HepG2 (cell line): ENCODE data around the gene UPF3B. TPM values are rescaled to one million over a fixed set of nuclear protein-coding genes. Genes with fewer than 3 reads are reported as not detected.

Experiments used
- ATAC-seq: fragments of 200-7000 bp; cut with Tn5 transposase; 3 replicates; pipeline ENCODE4 v1.9.1; 2020; ENCODE audit warnings: mild to moderate bottlenecking, moderate library complexity
- BruUV-seq: library from RNA; stranded (reverse); fragments of 400-500 nt; replicated peaks from 2 replicates; lab custom pipeline; 2021; lab: Mats Ljungman, UMichigan
- CTCF ChIA-PET: fragments of 300-600 bp; formaldehyde crosslinking; extraction: SDS; loops from one replicate; lab custom pipeline; 2021; ENCODE audit warnings: low total read pairs, inconsistent platforms, low intra/inter-chr PET ratio; lab: Yijun Ruan, JAX
- POLR2A ChIA-PET: fragments of 350-600 bp; sonication (Branson Sonifier 250); formaldehyde crosslinking; loops from one replicate; lab custom pipeline; 2020; ENCODE audit warnings: antibody characterized with exemption, inconsistent platforms; lab: Yijun Ruan, JAX
- DNase-seq: peaks from one replicate; pipeline ENCODE4 v3.0.0-alpha.2; 2015; ENCODE audit warnings: low spot score
- FAIRE-seq: peaks from 3 replicates; lab custom pipeline; 2011; peaks lifted over from hg19 to GRCh38; lab: Jason Lieb, UNC
- H2AFZ ChIP-seq: one replicate; pipeline ENCODE4 v1.6.1; 2011; ENCODE audit warnings: low read length, inconsistent platforms
- H3K27ac ChIP-seq: fragments of 300-600 bp; 3 replicates; pipeline ENCODE4 v1.8.0; 2011; ENCODE audit warnings: mixed run types, mild to moderate bottlenecking, mixed read lengths, low read length, inconsistent platforms; ENCODE audit not compliant: insufficient read depth; ENCODE audit errors: extremely low read length
- H3K27me3 ChIP-seq, 2 experiments: fragments of 200-600 bp in 1 of 2; 2 replicates in 1 of 2; 3 replicates in 1 of 2; pipeline versions ENCODE4 v1.6.0 to v1.8.0; 2011; ENCODE audit warnings: low read length in 2 of 2, mild to moderate bottlenecking in 2 of 2, moderate library complexity in 2 of 2, inconsistent platforms in 1 of 2; ENCODE audit not compliant: insufficient read depth in 2 of 2, control insufficient read depth in 1 of 2
- H3K36me3 ChIP-seq, 2 experiments: fragments of 200-600 bp in 1 of 2; replicated peaks in 1 of 2; 2 replicates in 1 of 2; 3 replicates in 1 of 2; pipeline versions ENCODE4 v1.5.1 to v1.8.0; 2011; ENCODE audit warnings: low read length in 2 of 2, inconsistent platforms in 1 of 2; ENCODE audit not compliant: insufficient read depth in 2 of 2, control insufficient read depth in 1 of 2
- H3K4me1 ChIP-seq: 2 replicates; pipeline ENCODE4 v1.5.1; 2012; ENCODE audit warnings: low read length, inconsistent platforms; ENCODE audit not compliant: insufficient read depth
- H3K4me2 ChIP-seq: 2 replicates; pipeline ENCODE4 v1.6.0; 2011; ENCODE audit warnings: low read depth, low read length, inconsistent platforms
- H3K4me3 ChIP-seq, 3 experiments: fragments of 200-600 bp in 1 of 3; sonication (generic), shearing (Covaris generic) in 1 of 3; replicated peaks in 1 of 3; 2 replicates each; pipeline ENCODE4 v1.5.1; 2011 to 2016; ENCODE audit warnings: low read length in 3 of 3, inconsistent platforms in 2 of 3, low read depth in 2 of 3, mild to moderate bottlenecking in 2 of 3, control low read depth in 1 of 3, mixed read lengths in 1 of 3; ENCODE audit not compliant: insufficient read depth in 1 of 3
- H3K79me2 ChIP-seq: one replicate; pipeline ENCODE4 v1.6.1; 2011; ENCODE audit warnings: low read length, inconsistent platforms; ENCODE audit not compliant: insufficient read depth
- H3K9ac ChIP-seq: 2 replicates; pipeline ENCODE4 v1.6.0; 2011; ENCODE audit warnings: mild to moderate bottlenecking, low read depth, low read length, inconsistent platforms; ENCODE audit not compliant: insufficient read depth
- H3K9me3 ChIP-seq: 2 replicates; pipeline ENCODE4 v1.5.1; 2012; ENCODE audit warnings: mild to moderate bottlenecking, low read length
- H4K20me1 ChIP-seq: 2 replicates; pipeline ENCODE4 v1.6.0; 2011; ENCODE audit warnings: inconsistent platforms, mild to moderate bottlenecking, low read length, moderate library complexity; ENCODE audit not compliant: insufficient read depth
- AGO2 ChIP-seq: fragments of 200-400 bp; formaldehyde crosslinking; optimal IDR thresholded peaks from 2 replicates; pipeline ENCODE3; 2017; ENCODE audit warnings: mild to moderate bottlenecking, low read depth, low read length, moderate library complexity
- CCDC6 ChIP-seq: sonication (generic); formaldehyde crosslinking; IDR thresholded peaks from 2 replicates; pipeline ENCODE4 v1.8.1; 2022; ENCODE audit warnings: mild to moderate bottlenecking, missing genetic modification reagents, moderate library complexity
- CEBPZ ChIP-seq: IDR thresholded peaks from 2 replicates; pipeline ENCODE4 v1.6.1; 2012; ENCODE audit warnings: low read length, improper control_type of control experiment
- CTCF ChIP-seq: sonication (generic); formaldehyde crosslinking; IDR thresholded peaks from 2 replicates; pipeline ENCODE4 v1.5.0; 2020; ENCODE audit warnings: mild to moderate bottlenecking, missing genetic modification reagents, moderate library complexity
- IRF2 ChIP-seq: IDR thresholded peaks from 2 replicates; pipeline ENCODE4 v1.6.1; 2018; ENCODE audit warnings: missing genetic modification reagents, missing compliant biosample characterization
- KDM5A ChIP-seq: fragments of 200-600 bp; sonication (generic); IDR thresholded peaks from 2 replicates; pipeline ENCODE4 v1.7.0; 2018; ENCODE audit warnings: antibody characterized with exemption, mild to moderate bottlenecking, low read length, borderline replicate concordance
- MEF2D ChIP-seq: sonication (generic); formaldehyde crosslinking; IDR thresholded peaks from 2 replicates; pipeline ENCODE4 v1.5.1; 2020; ENCODE audit warnings: mild to moderate bottlenecking, missing genetic modification reagents
- MTA3 ChIP-seq: sonication (generic); formaldehyde crosslinking; IDR thresholded peaks from 2 replicates; pipeline ENCODE4 v1.4.0; 2020; ENCODE audit warnings: missing genetic modification reagents
- POGZ ChIP-seq: sonication (generic); formaldehyde crosslinking; IDR thresholded peaks from 2 replicates; pipeline ENCODE4 v1.4.0; 2020; ENCODE audit warnings: mild to moderate bottlenecking, missing genetic modification reagents
- SCMH1 ChIP-seq: sonication (generic); formaldehyde crosslinking; IDR thresholded peaks from 2 replicates; pipeline ENCODE4 v1.9.0; 2021; ENCODE audit warnings: missing genetic modification reagents, mild to moderate bottlenecking, borderline replicate concordance
- SMYD3 ChIP-seq: sonication (generic); formaldehyde crosslinking; IDR thresholded peaks from 2 replicates; pipeline ENCODE4 v1.8.1; 2023; ENCODE audit warnings: mild to moderate bottlenecking, missing genetic modification reagents
- U2AF1 ChIP-seq: fragments of 200-400 bp; formaldehyde crosslinking; optimal IDR thresholded peaks from 2 replicates; pipeline ENCODE3; 2017; ENCODE audit warnings: mild to moderate bottlenecking, low read depth, low read length
- ZBTB21 ChIP-seq: sonication (generic); formaldehyde crosslinking; IDR thresholded peaks from 2 replicates; pipeline ENCODE4 v1.4.0; 2020; ENCODE audit warnings: missing genetic modification reagents
- ZNF34 ChIP-seq: sonication (generic); formaldehyde crosslinking; IDR thresholded peaks from 2 replicates; pipeline ENCODE4 v1.4.0; 2020; ENCODE audit warnings: mild to moderate bottlenecking, missing genetic modification reagents, borderline replicate concordance
- ZNF687 ChIP-seq: sonication (generic); formaldehyde crosslinking; IDR thresholded peaks from 2 replicates; pipeline ENCODE4 v1.5.1; 2020; ENCODE audit warnings: mild to moderate bottlenecking, missing genetic modification reagents, moderate library complexity
- whole genome bisulfite sequencing: methylation state at CpG from one replicate; pipeline ENCODE4 v1.1.6; 2017; ENCODE audit warnings: low lambda C conversion rate; 5-methylcytosine and 5-hydroxymethylcytosine counted together
- in situ Hi-C: cut with HindIII; loops from 2 replicates; pipeline ENCODE4 v1.10.0; 2017; ENCODE audit warnings: low pct_unique_long_range_greater_than_20kb; ENCODE audit not compliant: extremely low pct_ligation_motif_present
- intact Hi-C: fragments of 100-400 bp; cut with micrococcal nuclease; formaldehyde crosslinking; loops from one replicate; pipeline ENCODE4 v1.10.0; 2022; ENCODE audit not compliant: unreplicated experiment
- polyA plus RNA-seq, 8 experiments: library from polyadenylated mRNA; depleted of rRNA in 3 of 8; stranded (reverse) in 7 of 8; unstranded in 1 of 8; fragments of >200 nt; fragmentation: Illumina TruSeq in 4 of 8; extraction: Trizol in 4 of 8; gene quantifications; 2 replicates each; pipeline versions ENCODE4 v1.2.1 to v1.2.3, GENCODE V29; 2011 to 2016; ENCODE audit warnings: low read depth in 4 of 8, missing spikeins in 1 of 8, mixed read lengths in 1 of 8; ENCODE audit not compliant: insufficient read depth in 1 of 8
- total RNA-seq, 5 experiments: library from RNA; depleted of rRNA; stranded (reverse); fragments of >200 nt; fragmentation: Illumina TruSeq; extraction: Trizol; gene quantifications; 2 replicates each; pipeline ENCODE4 v1.2.3, GENCODE V29; 2016; ENCODE audit warnings: low read depth in 1 of 5

UPF3B gene
- total and polyA plus RNA-seq, 2 of the 13 experiments (the other 11 are each of a cell fraction or from before 2014, with no cell fraction given), result 5.2 to 7.2 TPM

- peaks cover 40% of the 10 kb centered on the region for H4K20me1 ChIP-seq
- no CpG with 5 or more reads among the region's 31 CpGs for WGBS
- peak; percentile 30 for DNase-seq
- POLR2A ChIA-PET, result interaction anchor here (0.8 to 3.1 kb wide), 26 partner anchors 9 to 313 kb away, joined by 3 to 78 read pairs (median 5); partner anchors contain the start of genes NDUFA1, NKAP, RNF113A and SEPTIN6
- no peak overlapping the region for H2AFZ ChIP-seq
- in situ Hi-C loops, result no loop called here
- H3K4me3 ChIP-seq, result peak overlapping the region; percentile 77 to 83 (median 79)
- intact Hi-C loops, result loop anchor here (2.0 kb wide), 1 partner anchor 80 kb away; the partner anchor contains the start of genes NDUFA1 and RNF113A
- H3K79me2 ChIP-seq, result peaks cover 45% of the 10 kb centered on the region
- H3K9me3 ChIP-seq, result no peaks in the 10 kb centered on the region
- H3K27ac ChIP-seq, result peak overlapping the region; percentile 98
- peak overlapping the region; percentile 84 for H3K4me2 ChIP-seq
- peaks cover 38% of the 10 kb centered on the region for H3K4me1 ChIP-seq
- H3K36me3 ChIP-seq, result peaks cover 0 to 18% of the 10 kb centered on the region in 2 experiments; a peak in 1 of 5 replicates
- ATAC-seq, result peak; percentile 37
- CTCF ChIA-PET, result no interaction called here
- peak overlapping the region; percentile 88 for H3K9ac ChIP-seq
- FAIRE-seq, result no peak
- TSS peak; percentile 63 for BruUV-seq
- H3K27me3 ChIP-seq, result no peaks in the 10 kb centered on the region
- peak; percentile 31; the same call in 1 of the 2 replicates for TF ChIP-seq CTCF (CRISPR knock-in tag)
- no peak for TF ChIP-seq ZNF34
- TF ChIP-seq KDM5A, result peak; percentile 47; the same call in 1 of the 2 replicates
- TF ChIP-seq ZBTB21, result no peak
- TF ChIP-seq ZNF687 (CRISPR knock-in tag), result no peak
- no peak for TF ChIP-seq MTA3 (CRISPR knock-in tag)
- TF ChIP-seq SMYD3 (CRISPR knock-in tag), result 0 out of 2 replicates have a peak, but pooled peaks have one; percentile 19
- TF ChIP-seq SCMH1 (CRISPR knock-in tag), result no peak
- peak; percentile 17; the same call in 1 of the 2 replicates for TF ChIP-seq POGZ
- 0 out of 2 replicates have a peak, but pooled peaks have one; percentile 7 for TF ChIP-seq IRF2
- TF ChIP-seq CEBPZ, result no peak
- no peak for TF ChIP-seq MEF2D (CRISPR knock-in tag)
- TF ChIP-seq AGO2, result peak; percentile 80
- TF ChIP-seq CCDC6 (CRISPR knock-in tag), result 0 out of 2 replicates have a peak, but pooled peaks have one; percentile 30
- no peak for TF ChIP-seq U2AF1
Measured at GRCh38 chrX:119790977-119791436, 61.8 kb downstream of the UPF3B start.
